HG02943 (cell line): ENCODE measurements around the gene C12orf43.

Experiments
- ATAC-seq: cut with Tn5 transposase; IDR thresholded peaks from one replicate; pipeline ENCODE4 v1.9.1; 2021; ENCODE audit warnings: mild to moderate bottlenecking, low read depth, moderate library complexity; ENCODE audit not compliant: unreplicated experiment

The C12orf43 gene

GRCh38 chr12:121001060-121001459, 15.2 kb downstream of the C12orf43 start:
- no peak for ATAC-seq

GRCh38 chr12:121000530-121000929, 15.8 kb downstream of the C12orf43 start:
- ATAC-seq: no peak

- ATAC-seq: no peak
These were observed 16.8 kb downstream of the C12orf43 start for GRCh38 chr12:120999191-121000120.

- no peak for ATAC-seq
These were observed 17.9 kb downstream of the C12orf43 start for GRCh38 chr12:120998435-120998834.

- ATAC-seq: no peak
These were observed 18.8 kb downstream of the C12orf43 start for GRCh38 chr12:120997448-120997847.

- ATAC-seq: no peak
These were observed 20.0 kb downstream of the C12orf43 start for GRCh38 chr12:120996133-120996746.

- no peak for ATAC-seq
These were observed 21.5 kb downstream of the C12orf43 start for GRCh38 chr12:120994589-120995337.

GRCh38 chr12:120994059-120994458, 22.2 kb downstream of the C12orf43 start:
- no peak for ATAC-seq

GRCh38 chr12:120993496-120993895, 22.8 kb downstream of the C12orf43 start:
- ATAC-seq: no peak

GRCh38 chr12:120992989-120993388, 23.3 kb downstream of the C12orf43 start:
- no peak for ATAC-seq

GRCh38 chr12:120991965-120992364, 24.3 kb downstream of the C12orf43 start:
- no peak for ATAC-seq

GRCh38 chr12:120990487-120991055, 25.7 kb downstream of the C12orf43 start:
- no peak for ATAC-seq

GRCh38 chr12:120989687-120990086, 26.6 kb downstream of the C12orf43 start:
- no peak for ATAC-seq

- ATAC-seq: no peak
These were observed 27.6 kb downstream of the C12orf43 start for GRCh38 chr12:120988658-120989057.

- no peak for ATAC-seq
These were observed 28.1 kb downstream of the C12orf43 start for GRCh38 chr12:120988234-120988633.

- ATAC-seq: no peak
These were observed 31.9 kb downstream of the C12orf43 start for GRCh38 chr12:120984351-120984898.

- ATAC-seq: no peak
These were observed 32.5 kb downstream of the C12orf43 start for GRCh38 chr12:120983759-120984158.

- no peak for ATAC-seq
These were observed 33.6 kb downstream of the C12orf43 start for GRCh38 chr12:120982659-120983058.

GRCh38 chr12:120981407-120981941, 34.8 kb downstream of the C12orf43 start:
- no peak for ATAC-seq

GRCh38 chr12:120980800-120981368, 35.4 kb downstream of the C12orf43 start:
- ATAC-seq: no peak
